Adrenal gland (tissue), 12 donors: ENCODE measurements around the gene MILR1. TPM values are rescaled to one million over a fixed set of nuclear protein-coding genes. Genes with fewer than 3 reads are reported as not detected.

ENCODE experiments used
- DNase-seq, 7 donors: peaks; one replicate each; pipeline ENCODE4 v3.0.0-alpha.2; 2019 to 2020
- H3K27ac ChIP-seq, 5 donors: fragments of 200-600 bp; sonication (generic) in 4 of 5; 1 replicate in 3 of 5; 2 replicates in 2 of 5; pipeline versions ENCODE4 v1.5.1 to v1.8.0; 2016 to 2020; ENCODE audit warnings: mild to moderate bottlenecking in 1 of 5
- H3K27me3 ChIP-seq: fragments of 200-600 bp; 2 replicates; pipeline ENCODE4 v1.8.0; 2021
- H3K36me3 ChIP-seq, 2 donors: fragments of 200-600 bp; replicated peaks in 1 of 2; 1 replicate in 1 of 2; 2 replicates in 1 of 2; pipeline versions ENCODE4 v1.5.1 to v1.8.0; 2018 to 2022
- H3K4me1 ChIP-seq, 2 donors: fragments of 200-600 bp; replicated peaks in 1 of 2; 1 replicate in 1 of 2; 2 replicates in 1 of 2; pipeline versions ENCODE4 v1.5.1 to v1.8.0; 2018 to 2021
- H3K4me3 ChIP-seq, 4 donors: fragments of 200-600 bp; sonication (generic) in 3 of 4; one replicate each; pipeline ENCODE4 v1.5.1; 2016 to 2018
- H3K9me3 ChIP-seq, 3 donors: fragments of 200-600 bp; sonication (generic) in 1 of 3; replicated peaks in 1 of 3; 1 replicate in 2 of 3; 2 replicates in 1 of 3; pipeline versions ENCODE4 v1.5.1 to v1.8.0; 2016 to 2021
- POLR2A ChIP-seq, 2 donors: fragments of 450-650 bp; IDR thresholded peaks; one replicate each; pipeline ENCODE4 v1.6.1; 2017; ENCODE audit warnings: antibody characterized with exemption in 2 of 2, mild to moderate bottlenecking in 2 of 2, moderate library complexity in 1 of 2
- WGBS, 4 donors: extraction: QIAGEN DNeasy Blood & Tissue Kit in 2 of 4; methylation state at CpG; one replicate each; pipeline versions ENCODE4 v1.1.5 to v1.1.7; 2013 to 2017; 5-methylcytosine and 5-hydroxymethylcytosine counted together
- intact Hi-C, 2 donors: fragments of 100-400 bp; cut with DNase I; formaldehyde crosslinking; loops; one replicate each; pipeline versions ENCODE4 v1.14.1 to v1.15.0; 2022 to 2023
- polyA plus RNA-seq, 3 donors: library from polyadenylated mRNA; stranded (reverse); fragments of 200-250 nt in 2 of 3; fragments of 350-450 nt in 1 of 3; fragmentation: Illumina TruSeq in 1 of 3; extraction: RNeasy Lipid Tissue Mini Kit (QIAGEN cat#74804) in 1 of 3; gene quantifications; one replicate each; pipeline ENCODE4 v1.2.3, GENCODE V29; 2013 to 2014
- total RNA-seq, 9 donors: library from RNA; depleted of rRNA in 4 of 9; stranded (reverse); fragments of >200 nt in 4 of 9; fragments of 120-200 nt in 1 of 9; fragmentation: NEBNext Ultra II Directional in 1 of 9; extraction: Animal tissue kit (Norgen Biotek cat#: 25700) in 1 of 9; gene quantifications; one replicate each; pipeline versions ENCODE4 v1.1.0 to v1.2.4, GENCODE V29; 2013 to 2023
- TF ChIP-seq, protein P1 (sequence below), 6 experiments: fragments of 450-650 bp in 4 of 6; fragments of 200-600 bp in 2 of 6; sonication (generic) in 1 of 6; IDR thresholded peaks; 1 replicate in 5 of 6; 2 replicates in 1 of 6; pipeline versions ENCODE4 v1.5.1 to v1.8.0; 2016 to 2021; ENCODE audit warnings: antibody characterized with exemption in 6 of 6, mild to moderate bottlenecking in 2 of 6, moderate library complexity in 1 of 6
- donor health status: healthy with polysubstance abuse.
- donor health status: Bipolar disorder and iron deficiency.
- donor health status: DM: yes; HTN: yes; CAD: no.
- donor health status: DM: no; HTN: no; CAD: no.
- donor health status: DM: no; HTN: no; CAD: no.
- donor health status: DM: yes; HTN: yes; CAD: no.

The MILR1 gene
- total and polyA plus RNA-seq, 12 donors, result 2.9 to 28.0 (median 17.1) TPM

DNA sequence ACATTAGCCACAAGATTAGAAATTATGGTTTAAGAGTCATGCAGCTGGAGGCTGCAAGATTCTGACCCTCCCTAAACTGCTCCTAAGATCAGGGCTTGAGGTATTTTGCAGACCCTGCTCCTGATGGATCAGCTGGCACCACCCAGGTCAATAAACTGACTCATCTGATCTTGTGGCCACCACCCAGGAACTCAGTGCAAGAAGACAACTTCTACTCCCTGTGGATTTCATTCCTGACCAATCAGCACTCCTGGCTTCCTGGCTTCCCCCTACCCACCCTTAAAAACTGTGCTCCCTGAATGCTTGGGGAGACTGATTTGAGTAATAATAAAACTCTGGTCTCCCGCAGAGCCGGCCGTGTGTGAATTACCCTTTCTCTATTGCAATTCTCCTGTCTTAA, 25.0 kb upstream of the MILR1 start:
- WGBS, 4 donors, result 47 to 77% (median 66%) methylated on average over 3 of the region's 3 CpGs
- TF ChIP-seq, protein P1, sequence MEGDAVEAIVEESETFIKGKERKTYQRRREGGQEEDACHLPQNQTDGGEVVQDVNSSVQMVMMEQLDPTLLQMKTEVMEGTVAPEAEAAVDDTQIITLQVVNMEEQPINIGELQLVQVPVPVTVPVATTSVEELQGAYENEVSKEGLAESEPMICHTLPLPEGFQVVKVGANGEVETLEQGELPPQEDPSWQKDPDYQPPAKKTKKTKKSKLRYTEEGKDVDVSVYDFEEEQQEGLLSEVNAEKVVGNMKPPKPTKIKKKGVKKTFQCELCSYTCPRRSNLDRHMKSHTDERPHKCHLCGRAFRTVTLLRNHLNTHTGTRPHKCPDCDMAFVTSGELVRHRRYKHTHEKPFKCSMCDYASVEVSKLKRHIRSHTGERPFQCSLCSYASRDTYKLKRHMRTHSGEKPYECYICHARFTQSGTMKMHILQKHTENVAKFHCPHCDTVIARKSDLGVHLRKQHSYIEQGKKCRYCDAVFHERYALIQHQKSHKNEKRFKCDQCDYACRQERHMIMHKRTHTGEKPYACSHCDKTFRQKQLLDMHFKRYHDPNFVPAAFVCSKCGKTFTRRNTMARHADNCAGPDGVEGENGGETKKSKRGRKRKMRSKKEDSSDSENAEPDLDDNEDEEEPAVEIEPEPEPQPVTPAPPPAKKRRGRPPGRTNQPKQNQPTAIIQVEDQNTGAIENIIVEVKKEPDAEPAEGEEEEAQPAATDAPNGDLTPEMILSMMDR (IDR thresholded peaks at IDR 0.05), result no peak
- no peak for TF ChIP-seq POLR2A (IDR thresholded peaks at IDR 0.05)
- intact Hi-C loops, result loop anchor here (10.0 kb wide), 1 partner anchor 61 kb away; no protein-coding TSS in a partner anchor

DNA sequence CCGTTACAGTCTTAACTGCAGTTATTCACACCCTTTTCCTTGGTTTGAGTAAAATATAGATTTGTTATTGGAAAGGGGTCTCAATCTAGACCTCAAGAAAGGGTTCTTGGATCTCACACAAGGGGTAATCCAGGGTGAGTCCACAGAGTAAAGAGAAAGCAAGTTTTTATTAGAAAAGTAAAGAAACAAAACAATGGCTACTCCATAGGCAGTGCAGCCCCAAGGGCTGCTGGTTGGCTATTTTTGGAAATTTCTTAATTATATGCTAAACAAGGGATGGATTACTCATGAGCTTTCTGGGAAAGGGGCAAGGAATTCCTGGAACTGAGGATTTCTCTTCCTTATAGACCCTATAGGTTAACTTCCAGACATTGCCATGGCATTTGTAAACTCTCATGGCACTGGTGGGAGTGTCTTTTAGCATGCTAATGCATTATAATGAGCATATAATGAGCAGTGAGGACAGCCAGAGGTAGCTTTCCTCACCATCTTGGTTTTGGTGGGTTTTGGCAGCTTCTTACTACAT, 24.5 kb upstream of the MILR1 start:
- no peaks in the 10 kb centered on the region for H3K9me3 ChIP-seq
- intact Hi-C loops, result loop anchor here (10.0 kb wide), 1 partner anchor 60 kb away; no protein-coding TSS in a partner anchor
- no peak overlapping the region for H3K4me3 ChIP-seq
- no peak overlapping the region for H3K27ac ChIP-seq
- no peaks in the 10 kb centered on the region for H3K4me1 ChIP-seq
- no peak for TF ChIP-seq POLR2A (IDR thresholded peaks at IDR 0.05)
- TF ChIP-seq, protein P1 (IDR thresholded peaks at IDR 0.05), result no peak
- H3K27me3 ChIP-seq, result no peaks in the 10 kb centered on the region
- no peaks in the 10 kb centered on the region for H3K36me3 ChIP-seq
- peak in 1 of 7 donors; percentile 2 for DNase-seq
- 38 to 83% (median 66%) methylated on average over 1 of the region's 1 CpG for WGBS, 4 donors

More for the DNA sequence above, 25.0 kb upstream of the MILR1 start:
- no peak overlapping the region for H3K27ac ChIP-seq
- peak in 1 of 7 donors; percentile 7 for DNase-seq
- no peak overlapping the region for H3K4me3 ChIP-seq
- H3K9me3 ChIP-seq, result no peaks in the 10 kb centered on the region
- H3K4me1 ChIP-seq, result no peaks in the 10 kb centered on the region
- H3K36me3 ChIP-seq, result no peaks in the 10 kb centered on the region
- H3K27me3 ChIP-seq, result no peaks in the 10 kb centered on the region

DNA sequence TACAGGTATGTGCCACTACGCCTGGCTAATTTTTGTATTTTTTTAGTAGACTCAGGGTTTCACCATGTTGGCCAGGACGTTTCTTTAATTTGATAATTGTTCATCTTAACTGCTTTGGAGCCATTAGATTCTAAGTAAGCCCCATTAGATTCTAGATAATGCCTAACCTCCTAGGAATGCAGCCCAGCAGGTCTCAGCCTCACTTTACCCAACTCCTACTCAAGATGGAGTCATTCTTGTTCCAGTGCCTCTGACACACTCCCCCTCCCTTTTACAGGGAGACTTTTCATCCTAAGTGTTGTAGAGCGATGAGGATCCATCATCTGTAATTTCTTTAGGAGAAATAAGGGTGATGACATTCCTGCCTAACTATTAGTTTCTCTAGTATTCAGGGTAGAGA, 23.7 kb upstream of the MILR1 start:
- no peak overlapping the region for H3K4me3 ChIP-seq
- no peak for TF ChIP-seq POLR2A (IDR thresholded peaks at IDR 0.05)
- TF ChIP-seq, protein P1 (IDR thresholded peaks at IDR 0.05), result no peak
- intact Hi-C loops, result loop anchor here (10.0 kb wide), 1 partner anchor 60 kb away; no protein-coding TSS in a partner anchor
- no peaks in the 10 kb centered on the region for H3K9me3 ChIP-seq
- WGBS, 4 donors, result 87 to 91% (median 89%) methylated on average over 3 of the region's 3 CpGs
- DNase-seq, result no peak
- H3K27ac ChIP-seq, result no peak overlapping the region
- no peaks in the 10 kb centered on the region for H3K4me1 ChIP-seq
- H3K27me3 ChIP-seq, result no peaks in the 10 kb centered on the region
- H3K36me3 ChIP-seq, result no peaks in the 10 kb centered on the region

DNA sequence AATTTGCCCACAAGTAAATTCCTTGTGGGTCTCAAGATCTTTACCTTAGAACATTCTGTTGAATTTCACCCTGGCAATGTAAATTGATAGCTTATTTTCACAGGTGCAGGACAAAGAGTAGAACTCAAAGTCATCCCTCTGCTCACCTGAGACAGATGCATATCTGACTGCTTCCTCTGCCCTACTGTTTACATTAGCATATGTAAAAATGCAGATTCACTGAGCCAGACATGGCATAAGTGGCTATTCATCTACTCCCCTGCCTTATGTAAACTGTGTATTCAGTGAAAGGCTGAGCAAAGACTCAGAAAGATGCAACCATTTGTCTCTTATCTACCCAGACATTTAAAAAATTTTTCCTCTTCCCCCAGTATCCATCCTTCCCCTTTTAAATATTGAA, 22.3 kb upstream of the MILR1 start:
- Histone ChIP-seq H3K36me3 (no peaks in the 10 kb centered on the region), H3K27me3 (no peaks in the 10 kb centered on the region), H3K27ac (no peak overlapping the region), H3K9me3 (no peaks in the 10 kb centered on the region), H3K4me1 (no peaks in the 10 kb centered on the region), H3K4me3 (no peak overlapping the region)
- intact Hi-C loops, result loop anchor here (10.0 kb wide), 1 partner anchor 58 kb away; no protein-coding TSS in a partner anchor
- no peak for DNase-seq
- TF ChIP-seq, protein P1 (IDR thresholded peaks at IDR 0.05), result no peak
- TF ChIP-seq POLR2A (IDR thresholded peaks at IDR 0.05), result no peak
